Suprapubic skin (tissue), 3 donors: ENCODE measurements around the gene GADL1.

Source experiments
- CTCF ChIP-seq, 2 donors: fragments of 200-600 bp in 1 of 2; fragments of 450-650 bp in 1 of 2; sonication (generic) in 1 of 2; IDR thresholded peaks; one replicate each; pipeline ENCODE4 v1.5.1; 2016 to 2019; ENCODE audit warnings: antibody characterized with exemption in 2 of 2, mild to moderate bottlenecking in 1 of 2, moderate library complexity in 1 of 2
- EP300 ChIP-seq: sonication (generic); formaldehyde crosslinking; IDR thresholded peaks from one replicate; pipeline ENCODE4 v1.6.1; 2017; ENCODE audit warnings: antibody characterized with exemption

GRCh38 chr3:30872879-30873278 is 21.6 kb downstream of the GADL1 start:
- TF ChIP-seq CTCF (IDR thresholded peaks at IDR 0.05) (no peak), EP300 (no peak)
